ENCODE data around the gene CRACDL. TPM values are rescaled to one million over a fixed set of nuclear protein-coding genes. Genes with fewer than 3 reads are reported as not detected.

Gene CRACDL
- total and polyA plus RNA-seq, 2 donors (not counting 3 experiments of a cell fraction or from before 2014, with no cell fraction given) = 0.92 to 6.3 TPM

DNA sequence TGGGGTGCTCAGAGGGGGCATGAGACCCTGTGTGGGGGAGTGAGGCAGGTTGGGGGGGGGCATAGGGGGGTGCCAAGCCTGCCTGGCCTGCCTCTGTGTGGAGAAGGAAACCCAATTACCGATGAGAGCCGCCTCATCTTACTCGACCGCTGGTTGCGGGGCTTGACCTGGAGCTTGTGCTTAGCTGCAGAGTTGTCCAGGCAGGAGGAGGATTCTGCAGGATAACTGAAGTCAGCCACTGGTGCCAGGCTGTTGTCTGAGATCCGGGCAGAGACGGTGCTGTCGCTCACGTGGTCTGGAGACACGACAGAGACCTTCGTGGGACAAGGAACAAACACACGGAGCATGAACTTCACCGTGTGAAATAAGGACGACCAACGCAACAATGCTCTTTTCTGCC is 109.2 kb downstream of the CRACDL start:
- peaks cover 9% of the 10 kb centered on the region for H3K4me1 ChIP-seq (ENCODE audit: control insufficient read depth, extremely low read depth, insufficient read depth, low read length)
- no peaks in the 10 kb centered on the region for H4K20me1 ChIP-seq (replicated peaks; ENCODE audit: control insufficient read depth, extremely low read depth, insufficient read depth, low read length)
- dilution Hi-C loops (cut with MboI; ENCODE audit: extremely low pct_ligation_motif_present, low sequenced_read_pairs) (no loop called here), intact Hi-C loops (cut with micrococcal nuclease) (no loop called here)
- no peaks in the 10 kb centered on the region for H3K9me3 ChIP-seq (replicated peaks; ENCODE audit: control insufficient read depth, insufficient read depth, low read length)
- H3K27ac ChIP-seq (ENCODE audit: insufficient read depth, low read depth, low read length) = no peak overlapping the region
- H3K4me2 ChIP-seq (ENCODE audit: insufficient read depth, low read length) = no peak overlapping the region
- no TSS peak for BruUV-seq (replicated peaks)
- H3K9me1 ChIP-seq (replicated peaks; ENCODE audit: control insufficient read depth, extremely low read depth, insufficient read depth, low read length) = no peaks in the 10 kb centered on the region
- FAIRE-seq (no peak), DNase-seq (ENCODE audit: low read depth, low spot score) (no peak)
- TF ChIP-seq FOS (IDR thresholded peaks at IDR 0.05; ENCODE audit: borderline replicate concordance, insufficient read depth, low read length) = no peak
- TF ChIP-seq EZH2 (IDR thresholded peaks at IDR 0.05; ENCODE audit: borderline replicate concordance, low read depth, low read length, severe bottlenecking) = no peak
- TF ChIP-seq, protein P1, sequence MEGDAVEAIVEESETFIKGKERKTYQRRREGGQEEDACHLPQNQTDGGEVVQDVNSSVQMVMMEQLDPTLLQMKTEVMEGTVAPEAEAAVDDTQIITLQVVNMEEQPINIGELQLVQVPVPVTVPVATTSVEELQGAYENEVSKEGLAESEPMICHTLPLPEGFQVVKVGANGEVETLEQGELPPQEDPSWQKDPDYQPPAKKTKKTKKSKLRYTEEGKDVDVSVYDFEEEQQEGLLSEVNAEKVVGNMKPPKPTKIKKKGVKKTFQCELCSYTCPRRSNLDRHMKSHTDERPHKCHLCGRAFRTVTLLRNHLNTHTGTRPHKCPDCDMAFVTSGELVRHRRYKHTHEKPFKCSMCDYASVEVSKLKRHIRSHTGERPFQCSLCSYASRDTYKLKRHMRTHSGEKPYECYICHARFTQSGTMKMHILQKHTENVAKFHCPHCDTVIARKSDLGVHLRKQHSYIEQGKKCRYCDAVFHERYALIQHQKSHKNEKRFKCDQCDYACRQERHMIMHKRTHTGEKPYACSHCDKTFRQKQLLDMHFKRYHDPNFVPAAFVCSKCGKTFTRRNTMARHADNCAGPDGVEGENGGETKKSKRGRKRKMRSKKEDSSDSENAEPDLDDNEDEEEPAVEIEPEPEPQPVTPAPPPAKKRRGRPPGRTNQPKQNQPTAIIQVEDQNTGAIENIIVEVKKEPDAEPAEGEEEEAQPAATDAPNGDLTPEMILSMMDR (IDR thresholded peaks at IDR 0.05; ENCODE audit: extremely low read depth in 1 of 2, insufficient read depth in 1 of 2, low read depth in 1 of 2, low read length in 2 of 2) = no peak
- TF ChIP-seq, protein P2, sequence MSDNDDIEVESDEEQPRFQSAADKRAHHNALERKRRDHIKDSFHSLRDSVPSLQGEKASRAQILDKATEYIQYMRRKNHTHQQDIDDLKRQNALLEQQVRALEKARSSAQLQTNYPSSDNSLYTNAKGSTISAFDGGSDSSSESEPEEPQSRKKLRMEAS (IDR thresholded peaks at IDR 0.05; ENCODE audit: insufficient read depth, insufficient read length) = no peak
- no peak for TF ChIP-seq POLR2A (IDR thresholded peaks at IDR 0.05; ENCODE audit: low read depth, low read length)
- TF ChIP-seq JUN (IDR thresholded peaks at IDR 0.05; ENCODE audit: borderline replicate concordance, insufficient read depth, insufficient read length, low read depth) = no peak
- no peak for TF ChIP-seq GATA2 (IDR thresholded peaks at IDR 0.05; ENCODE audit: insufficient read depth, insufficient read length, low read depth, low read length)
- no peak for TF ChIP-seq POLR2AphosphoS5 (IDR thresholded peaks at IDR 0.05; ENCODE audit: insufficient read depth, low read depth, low read length)
- no peak for TF ChIP-seq MYC (IDR thresholded peaks at IDR 0.05; ENCODE audit: low read depth, low read length)
- H3K4me3 ChIP-seq (replicated peaks in 1 of 3; ENCODE audit: insufficient read depth in 1 of 3, low read depth in 1 of 3, low read length in 3 of 3) = no peak overlapping the region
- ChIA-PET POLR2A (no interaction called here), CTCF (interaction anchor here (1.2 to 1.6 kb wide), 2 partner anchors 10 to 178 kb away, joined by 3 to 4 read pairs; no protein-coding TSS in a partner anchor)
- H3K27me3 ChIP-seq (ENCODE audit: control insufficient read depth in 2 of 2, insufficient read depth in 2 of 2, low read length in 2 of 2) = no peaks in the 10 kb centered on the region
- H3K79me2 ChIP-seq (ENCODE audit: control insufficient read depth, insufficient read depth, low read length) = no peaks in the 10 kb centered on the region
- no peaks in the 10 kb centered on the region for H3K36me3 ChIP-seq (ENCODE audit: control insufficient read depth in 2 of 2, extremely low read depth in 1 of 2, insufficient read depth in 2 of 2, low read length in 2 of 2)
- H2AFZ ChIP-seq (ENCODE audit: low read depth, low read length) = no peak overlapping the region
- no peak overlapping the region for H3K9ac ChIP-seq (replicated peaks; ENCODE audit: extremely low read depth, insufficient read depth, low read length)
